Endothelial cell (in vitro differentiated cells): Measurements from ENCODE around the gene TLK1. TPM values are rescaled to one million over a fixed set of nuclear protein-coding genes. Genes with fewer than 3 reads are reported as not detected.

Source experiments
- DNase-seq: peaks from one replicate; pipeline ENCODE4 v3.0.0; 2021; ENCODE audit warnings: low spot score
- H3K27ac Mint-ChIP-seq: one replicate; pipeline ENCODE4 v1.8.0; 2021; ENCODE audit warnings: mixed read lengths, inconsistent platforms; ENCODE audit not compliant: unreplicated experiment
- H3K27me3 Mint-ChIP-seq: one replicate; pipeline ENCODE4 v1.8.0; 2021; ENCODE audit warnings: mild to moderate bottlenecking, moderate library complexity, mixed read lengths, inconsistent platforms; ENCODE audit not compliant: unreplicated experiment
- H3K36me3 Mint-ChIP-seq: one replicate; pipeline ENCODE4 v1.8.0; 2021; ENCODE audit warnings: mild to moderate bottlenecking, low read depth, mixed read lengths, inconsistent platforms; ENCODE audit not compliant: unreplicated experiment
- H3K4me1 Mint-ChIP-seq: one replicate; pipeline ENCODE4 v1.8.0; 2021; ENCODE audit warnings: mild to moderate bottlenecking, mixed read lengths, inconsistent platforms; ENCODE audit not compliant: unreplicated experiment
- H3K4me3 Mint-ChIP-seq: one replicate; pipeline ENCODE4 v1.8.0; 2021; ENCODE audit warnings: mild to moderate bottlenecking, mixed read lengths, inconsistent platforms; ENCODE audit not compliant: unreplicated experiment
- H3K9me3 Mint-ChIP-seq: one replicate; pipeline ENCODE4 v1.8.0; 2021; ENCODE audit warnings: mixed read lengths, inconsistent platforms; ENCODE audit not compliant: unreplicated experiment
- CTCF ChIP-seq: fragments of 200-600 bp; sonication (generic); IDR thresholded peaks from one replicate; pipeline ENCODE4 v1.5.0; 2021; ENCODE audit warnings: antibody characterized with exemption; ENCODE audit not compliant: unreplicated experiment
- total RNA-seq: library from RNA; stranded (reverse); fragmentation: NEBNext Ultra II Directional; extraction: Animal tissue kit (Norgen Biotek cat#: 25700); gene quantifications from one replicate; pipeline ENCODE4 v1.2.1, GENCODE V29; 2021; ENCODE audit not compliant: unreplicated experiment

The TLK1 gene
- total RNA-seq, 1 donor from 2014 or later: 61.1 TPM

- no peak for TF ChIP-seq CTCF
- Mint-ChIP-seq H3K9me3 (no peaks in the 10 kb centered on the region), H3K4me1 (peaks cover 7% of the 10 kb centered on the region), H3K27ac (no peak overlapping the region), H3K27me3 (no peaks in the 10 kb centered on the region), H3K36me3 (no peaks in the 10 kb centered on the region), H3K4me3 (no peak overlapping the region)
- no peak for DNase-seq
Measured at GRCh38 chr2:170943596-170943995, 217.1 kb downstream of the TLK1 start.

GRCh38 chr2:170943041-170943440 lies 217.7 kb downstream of the TLK1 start:
- no peaks in the 10 kb centered on the region for H3K27me3 Mint-ChIP-seq
- DNase-seq: no peak
- TF ChIP-seq CTCF: no peak
- H3K27ac Mint-ChIP-seq: no peak overlapping the region
- H3K4me3 Mint-ChIP-seq: no peak overlapping the region
- no peaks in the 10 kb centered on the region for H3K9me3 Mint-ChIP-seq
- peaks cover 7% of the 10 kb centered on the region for H3K4me1 Mint-ChIP-seq
- peaks cover 1% of the 10 kb centered on the region for H3K36me3 Mint-ChIP-seq

DNA sequence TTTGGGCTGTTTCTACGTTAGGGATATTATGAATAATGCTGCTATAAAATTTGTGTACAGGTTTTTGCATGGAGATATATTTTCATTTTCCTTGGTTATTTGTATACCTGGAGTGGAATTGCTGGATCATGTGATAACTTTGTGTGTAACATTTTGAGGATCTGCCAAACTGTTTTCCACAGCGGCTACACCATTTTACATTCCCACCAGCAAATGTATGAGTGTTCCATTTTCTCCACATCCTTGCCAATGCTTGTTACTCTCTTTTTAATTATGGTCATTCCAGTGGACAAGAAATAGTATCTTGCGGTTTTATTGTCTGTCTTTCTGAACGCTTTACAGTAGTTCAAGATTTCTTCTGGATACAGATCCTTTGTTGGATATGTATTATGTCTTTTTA lies 218.1 kb downstream of the TLK1 start:
- peaks cover 4% of the 10 kb centered on the region for H3K36me3 Mint-ChIP-seq

More for the DNA sequence above, 218.1 kb downstream of the TLK1 start:
- no peak overlapping the region for H3K4me3 Mint-ChIP-seq
- no peaks in the 10 kb centered on the region for H3K27me3 Mint-ChIP-seq
- no peak for TF ChIP-seq CTCF
- DNase-seq: no peak
- H3K27ac Mint-ChIP-seq: no peak overlapping the region
- H3K4me1 Mint-ChIP-seq: peaks cover 7% of the 10 kb centered on the region
- no peaks in the 10 kb centered on the region for H3K9me3 Mint-ChIP-seq

Other genes starting within 250 kb of the TLK1 start
- 71.9 TPM for gene GORASP2, start 231.6 kb downstream of the TLK1 start, total RNA-seq